Astrocyte (in vitro differentiated cells and primary cell): ENCODE measurements around the gene PACRG. TPM values are rescaled to one million over a fixed set of nuclear protein-coding genes. Genes with fewer than 3 reads are reported as not detected.

Source experiments
- DNase-seq: peaks from one replicate; pipeline ENCODE4 v3.0.0-alpha.2; 2010; ENCODE audit warnings: low read depth
- FAIRE-seq: peaks from 2 replicates; lab custom pipeline; 2011; peaks lifted over from hg19 to GRCh38; lab: Jason Lieb, UNC
- H2AFZ ChIP-seq: 2 replicates; pipeline ENCODE4 v1.6.0; 2012; ENCODE audit warnings: low read depth, low read length, inconsistent platforms
- H3K27ac ChIP-seq: 2 replicates; pipeline ENCODE4 v1.5.1; 2011; ENCODE audit warnings: low read depth, low read length, inconsistent platforms
- H3K27me3 ChIP-seq: 2 replicates; pipeline ENCODE4 v1.6.0; 2011; ENCODE audit warnings: low read length, inconsistent platforms; ENCODE audit not compliant: insufficient read depth
- H3K36me3 ChIP-seq: 2 replicates; pipeline ENCODE4 v1.5.1; 2011; ENCODE audit warnings: low read length, inconsistent platforms; ENCODE audit not compliant: insufficient read depth
- H3K4me1 ChIP-seq: 2 replicates; pipeline ENCODE4 v1.5.1; 2011; ENCODE audit warnings: low read length, inconsistent platforms; ENCODE audit not compliant: insufficient read depth
- H3K4me2 ChIP-seq: 2 replicates; pipeline ENCODE4 v1.6.0; 2012; ENCODE audit warnings: low read length, inconsistent platforms
- H3K4me3 ChIP-seq: 2 replicates; pipeline ENCODE4 v1.5.1; 2011; ENCODE audit warnings: low read depth, mild to moderate bottlenecking, low read length, inconsistent platforms; ENCODE audit not compliant: insufficient read depth
- H3K79me2 ChIP-seq: 2 replicates; pipeline ENCODE4 v1.6.0; 2012; ENCODE audit warnings: mild to moderate bottlenecking, low read length, inconsistent platforms; ENCODE audit not compliant: insufficient read depth
- H3K9ac ChIP-seq: 2 replicates; pipeline ENCODE4 v1.6.0; 2012; ENCODE audit warnings: mild to moderate bottlenecking, low read length, inconsistent platforms
- H3K9me3 ChIP-seq: 2 replicates; pipeline ENCODE4 v1.5.1; 2012; ENCODE audit warnings: low read depth, mild to moderate bottlenecking, low read length, inconsistent platforms; ENCODE audit not compliant: insufficient read depth
- H4K20me1 ChIP-seq: 2 replicates; pipeline ENCODE4 v1.6.0; 2012; ENCODE audit warnings: low read length, inconsistent platforms; ENCODE audit not compliant: insufficient read depth
- H3K27ac Mint-ChIP-seq: one replicate; pipeline ENCODE4 v1.8.0; 2021; ENCODE audit warnings: mild to moderate bottlenecking, mixed read lengths; ENCODE audit not compliant: unreplicated experiment
- H3K27me3 Mint-ChIP-seq: one replicate; pipeline ENCODE4 v1.8.0; 2021; ENCODE audit warnings: low read depth, mixed read lengths; ENCODE audit not compliant: unreplicated experiment
- H3K36me3 Mint-ChIP-seq: one replicate; pipeline ENCODE4 v1.8.0; 2021; ENCODE audit warnings: low read depth, mixed read lengths; ENCODE audit not compliant: unreplicated experiment
- H3K4me1 Mint-ChIP-seq: one replicate; pipeline ENCODE4 v1.8.0; 2021; ENCODE audit warnings: low read depth, mixed read lengths; ENCODE audit not compliant: unreplicated experiment
- H3K4me3 Mint-ChIP-seq: one replicate; pipeline ENCODE4 v1.8.0; 2021; ENCODE audit warnings: mild to moderate bottlenecking, moderate library complexity, mixed read lengths; ENCODE audit not compliant: unreplicated experiment
- H3K9me3 Mint-ChIP-seq: one replicate; pipeline ENCODE4 v1.8.0; 2021; ENCODE audit warnings: mild to moderate bottlenecking, mixed read lengths; ENCODE audit not compliant: unreplicated experiment
- CTCF ChIP-seq: IDR thresholded peaks from 2 replicates; pipeline ENCODE4 v1.5.1; 2011; ENCODE audit warnings: low read depth, mild to moderate bottlenecking, inconsistent platforms, low read length, moderate library complexity; ENCODE audit not compliant: insufficient read depth
- EZH2 ChIP-seq: IDR thresholded peaks from 2 replicates; pipeline ENCODE4 v1.6.1; 2012; ENCODE audit warnings: mild to moderate bottlenecking, low read length, inconsistent platforms; ENCODE audit not compliant: insufficient read depth
- total RNA-seq: library from RNA; stranded (reverse); gene quantifications from 2 replicates; pipeline ENCODE4 v1.2.1, GENCODE V29; 2021

Gene PACRG
- total RNA-seq, 1 donor from 2014 or later, result not detected

- Histone ChIP-seq H3K36me3 (no peaks in the 10 kb centered on the region), H3K27ac (no peak overlapping the region), H2AFZ (no peak overlapping the region), H3K27me3 (no peaks in the 10 kb centered on the region), H3K9me3 (no peaks in the 10 kb centered on the region), H3K79me2 (no peaks in the 10 kb centered on the region), H4K20me1 (no peaks in the 10 kb centered on the region), H3K4me1 (no peaks in the 10 kb centered on the region), H3K4me3 (no peak overlapping the region), H3K4me2 (no peak overlapping the region), H3K9ac (no peak overlapping the region)
- FAIRE-seq (no peak), DNase-seq (no peak)
- Mint-ChIP-seq H3K4me3 (no peak overlapping the region), H3K4me1 (no peaks in the 10 kb centered on the region), H3K27ac (no peak overlapping the region), H3K27me3 (peaks cover 6% of the 10 kb centered on the region), H3K36me3 (no peaks in the 10 kb centered on the region), H3K9me3 (no peaks in the 10 kb centered on the region)
- TF ChIP-seq CTCF, result no peak
- no peak for TF ChIP-seq EZH2
Observed at GRCh38 chr6:163063561-163063960, 335.8 kb downstream of the PACRG start.

- no peak overlapping the region for H3K27ac Mint-ChIP-seq
- Histone ChIP-seq H3K4me3 (no peak overlapping the region), H3K9me3 (no peaks in the 10 kb centered on the region), H3K36me3 (no peaks in the 10 kb centered on the region), H3K79me2 (no peaks in the 10 kb centered on the region), H3K9ac (no peak overlapping the region), H4K20me1 (no peaks in the 10 kb centered on the region), H3K27ac (no peak overlapping the region), H3K4me1 (no peaks in the 10 kb centered on the region), H3K4me2 (no peak overlapping the region), H2AFZ (no peak overlapping the region), H3K27me3 (no peaks in the 10 kb centered on the region)
- FAIRE-seq, result no peak
- TF ChIP-seq CTCF, result no peak
- TF ChIP-seq EZH2, result no peak
- no peak for DNase-seq
- no peaks in the 10 kb centered on the region for H3K9me3 Mint-ChIP-seq
- H3K36me3 Mint-ChIP-seq, result no peaks in the 10 kb centered on the region
- H3K27me3 Mint-ChIP-seq, result peaks cover 6% of the 10 kb centered on the region
- H3K4me1 Mint-ChIP-seq, result no peaks in the 10 kb centered on the region
- no peak overlapping the region for H3K4me3 Mint-ChIP-seq
Observed at GRCh38 chr6:163064397-163064796, 336.6 kb downstream of the PACRG start.

- Mint-ChIP-seq H3K9me3 (no peaks in the 10 kb centered on the region), H3K4me3 (no peak overlapping the region)
Observed at GRCh38 chr6:163066200-163066599, 338.4 kb downstream of the PACRG start.

More at GRCh38 chr6:163066200-163066599, 338.4 kb downstream of the PACRG start:
- H3K4me3 ChIP-seq, result no peak overlapping the region
- DNase-seq, result no peak
- Mint-ChIP-seq H3K27ac (no peak overlapping the region), H3K4me1 (no peaks in the 10 kb centered on the region), H3K27me3 (peaks cover 6% of the 10 kb centered on the region), H3K36me3 (no peaks in the 10 kb centered on the region)
- no peak for FAIRE-seq
- H3K27ac ChIP-seq, result no peak overlapping the region
- no peak overlapping the region for H2AFZ ChIP-seq
- no peak overlapping the region for H3K4me2 ChIP-seq
- H3K79me2 ChIP-seq, result no peaks in the 10 kb centered on the region
- no peak overlapping the region for H3K9ac ChIP-seq
- no peak for TF ChIP-seq EZH2
- no peak for TF ChIP-seq CTCF
- H4K20me1 ChIP-seq, result no peaks in the 10 kb centered on the region
- H3K4me1 ChIP-seq, result no peaks in the 10 kb centered on the region
- H3K9me3 ChIP-seq, result no peaks in the 10 kb centered on the region
- H3K36me3 ChIP-seq, result no peaks in the 10 kb centered on the region
- H3K27me3 ChIP-seq, result no peaks in the 10 kb centered on the region
